MG63 (cell line): ENCODE measurements around the gene RIMBP2. TPM values are rescaled to one million over a fixed set of nuclear protein-coding genes. Genes with fewer than 3 reads are reported as not detected.

Experiments used
- DNase-seq: peaks from one replicate; pipeline ENCODE4 v3.0.0-alpha.2; 2020
- H3K27me3 ChIP-seq: fragments of 250-450 bp; sonication (Bioruptor Pico); 2 replicates; pipeline ENCODE4 v1.5.1; 2020; ENCODE audit warnings: mild to moderate bottlenecking, moderate library complexity
- H3K36me3 ChIP-seq: fragments of 250-450 bp; sonication (Bioruptor Pico); 2 replicates; pipeline ENCODE4 v1.5.1; 2020; ENCODE audit warnings: mild to moderate bottlenecking, moderate library complexity
- H3K4me3 ChIP-seq: fragments of 250-450 bp; sonication (Bioruptor Pico); 2 replicates; pipeline ENCODE4 v1.5.1; 2020; ENCODE audit warnings: mild to moderate bottlenecking, moderate library complexity
- H3K9me3 ChIP-seq: fragments of 250-450 bp; sonication (Bioruptor Pico); 2 replicates; pipeline ENCODE4 v1.5.1; 2020; ENCODE audit warnings: mild to moderate bottlenecking, moderate library complexity
- total RNA-seq: library from RNA; depleted of rRNA; stranded (reverse); fragments of >200 nt; shearing (Covaris generic); gene quantifications from 2 replicates; pipeline ENCODE4 v1.2.3, GENCODE V29; 2014; ENCODE audit warnings: low replicate concordance

RIMBP2 gene
- total RNA-seq, 1 experiment from 2014 or later, result not detected

GRCh38 chr12:130413909-130414308 lies 302.2 kb downstream of the RIMBP2 start:
- DNase-seq, result no peak
- no peaks in the 10 kb centered on the region for H3K9me3 ChIP-seq
- H3K4me3 ChIP-seq, result no peak overlapping the region
- H3K27me3 ChIP-seq, result no peaks in the 10 kb centered on the region
- H3K36me3 ChIP-seq, result no peaks in the 10 kb centered on the region

GRCh38 chr12:130412384-130412783 lies 303.7 kb downstream of the RIMBP2 start:
- no peaks in the 10 kb centered on the region for H3K36me3 ChIP-seq
- H3K9me3 ChIP-seq, result no peaks in the 10 kb centered on the region
- no peak overlapping the region for H3K4me3 ChIP-seq
- H3K27me3 ChIP-seq, result no peaks in the 10 kb centered on the region
- no peak for DNase-seq

DNA sequence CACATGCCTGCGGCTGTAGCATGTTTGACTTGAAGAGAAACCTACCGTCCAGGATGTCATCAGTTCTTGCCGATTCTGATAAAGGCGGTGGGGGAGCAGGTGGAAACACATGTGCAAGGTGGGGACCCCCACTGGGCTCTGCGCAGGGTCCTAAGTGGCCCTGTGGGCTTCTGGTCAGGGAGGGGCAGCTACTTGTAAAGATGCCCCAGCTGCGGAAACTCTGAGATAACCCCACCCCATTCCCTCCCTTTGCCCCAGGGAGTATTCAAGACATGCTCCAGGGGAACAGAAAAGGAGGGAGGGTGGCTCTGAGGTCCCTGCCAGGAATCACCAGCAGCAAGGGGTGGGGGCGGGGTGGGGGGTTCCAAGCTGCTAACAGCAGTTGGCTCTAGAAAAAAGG lies 310.8 kb downstream of the RIMBP2 start:
- H3K9me3 ChIP-seq, result no peaks in the 10 kb centered on the region
- H3K27me3 ChIP-seq, result no peaks in the 10 kb centered on the region
- H3K36me3 ChIP-seq, result no peaks in the 10 kb centered on the region
- DNase-seq, result no peak
- no peak overlapping the region for H3K4me3 ChIP-seq

GRCh38 chr12:130401703-130402102 lies 314.4 kb downstream of the RIMBP2 start:
- Histone ChIP-seq H3K36me3 (no peaks in the 10 kb centered on the region), H3K9me3 (no peaks in the 10 kb centered on the region), H3K27me3 (no peaks in the 10 kb centered on the region), H3K4me3 (no peak overlapping the region)
- DNase-seq, result no peak

- H3K27me3 ChIP-seq, result no peaks in the 10 kb centered on the region
- H3K36me3 ChIP-seq, result no peaks in the 10 kb centered on the region
- no peak for DNase-seq
- H3K9me3 ChIP-seq, result no peaks in the 10 kb centered on the region
- H3K4me3 ChIP-seq, result no peak overlapping the region
These were observed 317.8 kb downstream of the RIMBP2 start for GRCh38 chr12:130398100-130398848.

GRCh38 chr12:130396667-130397066 lies 319.4 kb downstream of the RIMBP2 start:
- no peaks in the 10 kb centered on the region for H3K27me3 ChIP-seq
- no peaks in the 10 kb centered on the region for H3K9me3 ChIP-seq
- no peak for DNase-seq
- no peak overlapping the region for H3K4me3 ChIP-seq
- no peaks in the 10 kb centered on the region for H3K36me3 ChIP-seq

DNA sequence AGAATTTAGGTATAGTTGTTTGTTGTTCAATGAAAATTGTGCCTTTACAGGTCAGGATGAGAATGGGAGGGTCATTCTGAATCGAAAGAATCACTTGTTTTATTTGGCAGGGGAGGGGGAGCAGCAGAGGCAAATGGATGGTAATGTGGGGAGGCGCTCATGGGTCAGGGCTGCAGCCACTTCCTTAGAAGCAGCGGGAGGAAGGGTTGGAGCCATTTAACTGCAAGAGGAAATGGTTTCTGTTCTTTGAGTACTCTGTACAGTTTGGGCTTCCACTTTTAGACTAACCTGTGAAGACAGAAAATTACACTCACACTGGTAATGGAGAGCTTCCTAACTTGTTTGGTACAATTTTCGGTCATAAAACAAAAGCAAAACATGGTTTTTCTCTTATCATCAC lies 321.2 kb downstream of the RIMBP2 start:
- no peak overlapping the region for H3K4me3 ChIP-seq
- no peaks in the 10 kb centered on the region for H3K36me3 ChIP-seq
- no peaks in the 10 kb centered on the region for H3K27me3 ChIP-seq
- no peak for DNase-seq
- H3K9me3 ChIP-seq, result no peaks in the 10 kb centered on the region

GRCh38 chr12:130391186-130391585 lies 324.9 kb downstream of the RIMBP2 start:
- Histone ChIP-seq H3K9me3 (no peaks in the 10 kb centered on the region), H3K4me3 (no peak overlapping the region), H3K36me3 (no peaks in the 10 kb centered on the region), H3K27me3 (no peaks in the 10 kb centered on the region)
- DNase-seq, result no peak

- Histone ChIP-seq H3K36me3 (no peaks in the 10 kb centered on the region), H3K4me3 (no peak overlapping the region), H3K9me3 (no peaks in the 10 kb centered on the region), H3K27me3 (no peaks in the 10 kb centered on the region)
- DNase-seq, result no peak
These were observed 330.9 kb downstream of the RIMBP2 start for GRCh38 chr12:130385193-130385592.

GRCh38 chr12:130384234-130384633 lies 331.9 kb downstream of the RIMBP2 start:
- no peaks in the 10 kb centered on the region for H3K9me3 ChIP-seq
- no peaks in the 10 kb centered on the region for H3K36me3 ChIP-seq
- no peaks in the 10 kb centered on the region for H3K27me3 ChIP-seq

GRCh38 chr12:130382818-130383217 lies 333.3 kb downstream of the RIMBP2 start:
- Histone ChIP-seq H3K4me3 (no peak overlapping the region), H3K9me3 (no peaks in the 10 kb centered on the region), H3K36me3 (no peaks in the 10 kb centered on the region), H3K27me3 (no peaks in the 10 kb centered on the region)
- no peak for DNase-seq

More at GRCh38 chr12:130384234-130384633, 331.9 kb downstream of the RIMBP2 start:
- no peak overlapping the region for H3K4me3 ChIP-seq
- no peak for DNase-seq

DNA sequence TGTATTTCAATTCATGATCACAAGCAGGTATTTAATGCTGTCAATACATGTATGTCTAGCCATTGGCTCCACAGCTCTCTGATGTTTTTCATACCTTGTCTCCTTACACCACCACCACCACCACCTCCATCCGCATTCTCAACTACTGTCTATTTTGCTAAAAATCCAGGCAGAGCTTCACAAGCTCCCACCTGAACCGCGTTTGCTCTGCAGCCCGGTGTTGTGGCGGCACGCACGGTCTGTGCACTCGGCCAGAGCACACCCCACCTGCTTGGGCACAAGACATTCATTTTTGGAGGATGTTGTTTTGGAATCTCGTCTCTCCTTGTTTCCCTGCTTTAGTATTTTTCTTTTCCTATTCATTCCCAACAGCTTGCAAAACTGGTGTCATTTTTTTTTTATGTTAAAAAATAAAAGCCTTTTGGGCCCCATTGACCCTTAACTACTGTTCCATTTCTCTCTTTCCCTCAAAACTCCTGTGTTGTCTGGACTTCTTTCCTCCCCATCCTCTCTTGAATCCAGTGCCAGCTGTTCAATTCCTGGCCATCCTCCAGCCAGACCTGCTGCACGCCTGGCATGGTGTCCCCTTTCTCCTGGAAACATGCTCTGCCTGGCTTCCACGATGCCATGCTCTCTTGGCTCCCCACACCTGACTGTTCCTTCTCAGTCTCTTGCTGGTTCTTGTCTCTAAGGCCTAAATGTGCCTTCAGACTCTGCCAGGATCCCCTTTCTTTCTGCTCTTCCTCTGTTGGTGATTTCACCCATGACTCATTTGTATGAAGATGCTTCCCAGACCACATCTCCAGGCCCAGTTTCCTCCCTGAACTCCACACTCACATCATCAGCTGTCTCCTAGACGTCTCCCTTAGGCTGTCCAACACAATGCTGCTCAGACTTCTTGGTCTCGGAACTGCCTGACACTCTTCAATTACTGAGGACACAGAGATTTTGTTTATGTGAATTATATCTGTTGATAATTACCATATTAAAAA lies 340.5 kb downstream of the RIMBP2 start:
- H3K9me3 ChIP-seq, result no peaks in the 10 kb centered on the region
- H3K4me3 ChIP-seq, result no peak overlapping the region
- H3K36me3 ChIP-seq, result no peaks in the 10 kb centered on the region
- H3K27me3 ChIP-seq, result peaks cover 4% of the 10 kb centered on the region
- no peak for DNase-seq

GRCh38 chr12:130374083-130374482 lies 342.0 kb downstream of the RIMBP2 start:
- Histone ChIP-seq H3K4me3 (no peak overlapping the region), H3K36me3 (no peaks in the 10 kb centered on the region), H3K9me3 (no peaks in the 10 kb centered on the region), H3K27me3 (peaks cover 6% of the 10 kb centered on the region)
- no peak for DNase-seq

DNA sequence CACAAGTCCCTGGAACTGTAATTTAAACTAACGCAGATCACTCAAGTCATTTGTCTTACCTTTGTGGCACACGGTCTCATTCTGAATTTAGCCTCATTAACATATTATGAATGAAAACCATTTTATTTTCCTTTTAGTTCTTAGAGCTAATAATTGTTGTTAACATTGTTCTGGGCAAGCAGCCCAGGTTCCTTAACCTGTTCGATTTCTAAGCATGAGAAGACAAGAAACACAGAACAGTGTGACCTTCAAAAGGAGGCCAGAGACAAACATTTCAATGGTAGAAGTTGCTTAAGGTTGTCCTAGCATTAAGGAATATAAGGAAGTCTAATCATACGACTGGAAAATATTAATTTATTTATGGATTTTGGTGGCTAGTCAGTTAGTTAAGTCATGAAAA lies 343.2 kb downstream of the RIMBP2 start:
- Histone ChIP-seq H3K9me3 (no peaks in the 10 kb centered on the region), H3K36me3 (no peaks in the 10 kb centered on the region), H3K4me3 (no peak overlapping the region), H3K27me3 (peaks cover 10% of the 10 kb centered on the region)
- no peak for DNase-seq

DNA sequence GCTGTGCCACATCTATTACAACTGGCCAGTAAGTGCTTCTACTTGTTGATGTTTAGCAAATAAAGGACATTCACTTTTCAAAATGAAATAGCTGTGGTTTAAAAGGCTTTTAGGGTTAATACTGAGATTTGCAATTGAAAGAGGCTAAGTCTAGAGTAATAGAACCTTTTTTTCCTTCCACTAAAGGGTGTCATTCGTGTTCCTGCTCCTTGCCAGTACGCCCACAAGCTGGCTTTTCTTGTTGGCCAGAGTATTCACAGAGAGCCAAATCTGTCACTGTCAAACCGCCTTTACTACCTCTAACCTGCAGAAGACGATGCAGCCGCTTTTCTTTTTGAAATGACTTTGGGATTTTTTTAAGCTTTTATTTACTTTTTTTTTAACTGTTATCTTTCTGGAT lies 344.8 kb downstream of the RIMBP2 start:
- H3K27me3 ChIP-seq, result peaks cover 12% of the 10 kb centered on the region
- no peak for DNase-seq
- no peaks in the 10 kb centered on the region for H3K36me3 ChIP-seq
- no peak overlapping the region for H3K4me3 ChIP-seq
- no peaks in the 10 kb centered on the region for H3K9me3 ChIP-seq

- no peaks in the 10 kb centered on the region for H3K9me3 ChIP-seq
- no peak for DNase-seq
- no peaks in the 10 kb centered on the region for H3K36me3 ChIP-seq
These were observed 346.3 kb downstream of the RIMBP2 start for GRCh38 chr12:130369816-130370215.

GRCh38 chr12:130367523-130367922 lies 348.6 kb downstream of the RIMBP2 start:
- Histone ChIP-seq H3K36me3 (no peaks in the 10 kb centered on the region), H3K9me3 (no peaks in the 10 kb centered on the region), H3K4me3 (no peak overlapping the region), H3K27me3 (peaks cover 12% of the 10 kb centered on the region)
- no peak for DNase-seq

More at GRCh38 chr12:130369816-130370215, 346.3 kb downstream of the RIMBP2 start:
- Histone ChIP-seq H3K27me3 (peaks cover 12% of the 10 kb centered on the region), H3K4me3 (no peak overlapping the region)
